GM21576 (cell line): Measurements from ENCODE around the gene GNG7.
"Not testable (repeated sequence)": the region's sequence is repeated elsewhere in the genome, so short reads cannot be mapped to it uniquely, and the experiment has no call there.

Experiments used
- ATAC-seq: cut with Tn5 transposase; IDR thresholded peaks from one replicate; pipeline ENCODE4 v1.9.1; 2021; ENCODE audit warnings: mild to moderate bottlenecking, moderate library complexity; ENCODE audit not compliant: unreplicated experiment

GNG7 gene

GRCh38 chr19:2646866-2647535 lies 55.5 kb downstream of the GNG7 start:
- no peak for ATAC-seq

- ATAC-seq: no peak
Measured at GRCh38 chr19:2645826-2646225, 56.7 kb downstream of the GNG7 start.

GRCh38 chr19:2643123-2643737 lies 59.3 kb downstream of the GNG7 start:
- ATAC-seq: not testable (repeated sequence)

- no peak for ATAC-seq
Measured at GRCh38 chr19:2641332-2641698, 61.2 kb downstream of the GNG7 start.

- ATAC-seq: no peak
Measured at GRCh38 chr19:2640563-2641331, 61.7 kb downstream of the GNG7 start.

GRCh38 chr19:2639999-2640398 lies 62.5 kb downstream of the GNG7 start:
- ATAC-seq: no peak

GRCh38 chr19:2638417-2638940 lies 64.0 kb downstream of the GNG7 start:
- ATAC-seq: no peak

- ATAC-seq: no peak
Measured at GRCh38 chr19:2636897-2637683, 65.4 kb downstream of the GNG7 start.

GRCh38 chr19:2636141-2636896 lies 66.2 kb downstream of the GNG7 start:
- ATAC-seq: no peak

GRCh38 chr19:2634960-2635359 lies 67.5 kb downstream of the GNG7 start:
- ATAC-seq: no peak

- ATAC-seq: no peak
Measured at GRCh38 chr19:2634228-2634951, 68.1 kb downstream of the GNG7 start.

- no peak for ATAC-seq
Measured at GRCh38 chr19:2633693-2634075, 68.8 kb downstream of the GNG7 start.

GRCh38 chr19:2631213-2631821 lies 71.2 kb downstream of the GNG7 start:
- ATAC-seq: no peak

GRCh38 chr19:2630352-2631001 lies 72.0 kb downstream of the GNG7 start:
- ATAC-seq: no peak

- no peak for ATAC-seq
Measured at GRCh38 chr19:2629491-2630351, 72.8 kb downstream of the GNG7 start.

- ATAC-seq: no peak
Measured at GRCh38 chr19:2628597-2628996, 73.9 kb downstream of the GNG7 start.

GRCh38 chr19:2627855-2628254 lies 74.6 kb downstream of the GNG7 start:
- ATAC-seq: no peak

GRCh38 chr19:2627319-2627829 lies 75.1 kb downstream of the GNG7 start:
- ATAC-seq: no peak
